ENCODE measurements around the gene ITGB2.

The ITGB2 gene

GRCh38 chr21:44903689-44904088, 17.0 kb downstream of the ITGB2 start:
- no peak for TF ChIP-seq CTCF (IDR thresholded peaks at IDR 0.05; ENCODE audit: control extremely low read depth, extremely low read depth, low read depth, missing control alignments)
- CTCF ChIA-PET, result interaction anchor here (0.9 kb wide), 1 partner anchor 10 kb away, joined by 3 read pairs; no protein-coding TSS in a partner anchor
- no peak for DNase-seq (ENCODE audit: extremely low spot score)
- POLR2A ChIA-PET, result no interaction called here

DNA sequence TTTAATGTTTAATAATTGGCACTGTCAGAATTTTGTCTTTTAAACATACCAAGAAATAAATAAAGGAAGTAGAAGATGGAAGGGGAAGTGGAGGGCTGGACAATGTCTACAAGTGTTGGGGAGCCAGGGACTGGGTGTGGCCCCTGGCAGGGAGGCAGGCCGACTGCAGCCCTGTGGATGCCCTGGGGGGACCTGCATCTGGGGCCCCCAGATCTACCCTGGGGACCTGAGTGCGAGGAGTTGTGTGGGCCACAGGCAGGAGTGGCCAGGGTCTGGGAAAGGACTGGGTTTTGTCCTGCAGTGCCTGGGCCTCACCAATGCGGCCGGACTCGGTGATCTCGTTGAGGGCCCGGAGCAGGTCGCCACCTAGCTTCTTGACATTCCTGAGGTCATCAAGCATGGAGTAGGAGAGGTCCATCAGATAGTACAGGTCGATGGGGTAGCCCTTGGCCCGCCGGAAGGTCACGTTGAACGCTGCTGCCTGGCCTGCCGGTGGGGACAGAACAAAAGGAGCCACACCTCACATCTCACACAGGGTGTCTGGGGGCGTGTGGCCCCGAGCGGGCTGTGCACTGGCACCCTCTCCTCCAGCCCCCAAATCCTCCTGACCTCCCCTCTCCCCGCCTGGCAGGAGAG, 17.5 kb downstream of the ITGB2 start:
- CTCF ChIA-PET, result interaction anchor here (0.9 kb wide), 1 partner anchor 9 kb away, joined by 3 read pairs; no protein-coding TSS in a partner anchor
- POLR2A ChIA-PET, result no interaction called here
- no peak for TF ChIP-seq CTCF (IDR thresholded peaks at IDR 0.05; ENCODE audit: control extremely low read depth, extremely low read depth, low read depth, missing control alignments)
- no peak for DNase-seq (ENCODE audit: extremely low spot score)

GRCh38 chr21:44902268-44903049, 18.2 kb downstream of the ITGB2 start:
- POLR2A ChIA-PET, result no interaction called here
- DNase-seq (ENCODE audit: extremely low spot score), result no peak
- TF ChIP-seq CTCF (IDR thresholded peaks at IDR 0.05; ENCODE audit: control extremely low read depth, extremely low read depth, low read depth, missing control alignments), result no peak
- CTCF ChIA-PET, result no interaction called here

DNA sequence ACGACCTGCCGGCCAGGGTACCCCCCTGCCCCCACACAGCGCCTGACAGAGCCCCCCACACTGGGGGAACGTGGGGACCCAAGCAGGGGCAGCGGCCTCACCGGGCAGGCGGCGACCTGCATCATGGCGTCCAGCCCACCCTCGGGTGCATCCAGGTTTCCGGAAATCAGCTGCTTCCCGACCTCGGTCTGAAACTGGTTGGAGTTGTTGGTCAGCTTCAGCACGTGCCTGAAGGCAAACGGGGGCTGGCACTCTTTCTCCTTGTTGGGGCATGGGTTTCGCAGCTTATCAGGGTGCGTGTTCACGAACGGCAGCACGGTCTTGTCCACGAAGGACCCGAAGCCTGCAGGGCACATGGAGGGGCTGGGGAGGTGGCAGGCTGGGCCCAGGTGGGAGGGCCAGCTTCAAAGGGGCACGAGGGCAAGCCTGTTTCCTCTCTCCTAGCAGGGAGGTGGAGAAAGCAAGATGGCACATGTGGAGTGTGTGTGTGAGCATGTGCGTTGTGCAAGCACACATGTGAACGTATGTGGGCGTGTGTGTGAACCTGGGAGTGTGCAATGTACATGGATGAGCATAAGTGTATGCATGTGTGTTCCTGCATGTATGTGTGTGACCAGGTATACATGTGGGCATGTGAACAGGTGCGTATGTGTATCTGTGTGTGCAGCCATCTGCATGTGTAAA, 19.2 kb downstream of the ITGB2 start:
- ChIA-PET CTCF (no interaction called here), POLR2A (no interaction called here)
- no peak for DNase-seq (ENCODE audit: extremely low spot score)
- no peak for TF ChIP-seq CTCF (IDR thresholded peaks at IDR 0.05; ENCODE audit: control extremely low read depth, extremely low read depth, low read depth, missing control alignments)

GRCh38 chr21:44900559-44901251, 20.0 kb downstream of the ITGB2 start:
- DNase-seq (ENCODE audit: extremely low spot score), result no peak
- ChIA-PET POLR2A (no interaction called here), CTCF (interaction anchor here (1.1 kb wide), 1 partner anchor 11 kb away, joined by 3 read pairs; no protein-coding TSS in a partner anchor)
- TF ChIP-seq CTCF (IDR thresholded peaks at IDR 0.05; ENCODE audit: control extremely low read depth, extremely low read depth, low read depth, missing control alignments), result no peak

Measured in GM10248 (cell line).